HEK293 (cell line): Measurements from ENCODE around the gene TAS2R39.

ENCODE experiments used
- CTCF ChIP-seq: fragments of 450-650 bp; formaldehyde crosslinking; IDR thresholded peaks from 2 replicates; pipeline ENCODE4 v1.5.1; 2016; ENCODE audit warnings: missing biosample characterization, missing genetic modification characterization
- KLF7 ChIP-seq: fragments of 450-650 bp; formaldehyde crosslinking; IDR thresholded peaks from 2 replicates; pipeline ENCODE4 v1.5.1; 2016; ENCODE audit warnings: missing biosample characterization, missing genetic modification characterization, borderline replicate concordance
- PRDM4 ChIP-seq: fragments of 450-650 bp; formaldehyde crosslinking; IDR thresholded peaks from 2 replicates; pipeline ENCODE4 v1.5.1; 2017; ENCODE audit warnings: missing biosample characterization, missing genetic modification characterization
- ZBTB20 ChIP-seq: fragments of 450-650 bp; formaldehyde crosslinking; IDR thresholded peaks from 2 replicates; pipeline ENCODE4 v1.5.1; 2016; ENCODE audit warnings: missing biosample characterization, missing genetic modification characterization
- ZNF341 ChIP-seq: fragments of 450-650 bp; formaldehyde crosslinking; IDR thresholded peaks from 2 replicates; pipeline ENCODE4; 2016; ENCODE audit warnings: low read depth, missing biosample characterization, missing genetic modification characterization
- ZNF350 ChIP-seq: fragments of 450-650 bp; formaldehyde crosslinking; IDR thresholded peaks from 2 replicates; pipeline ENCODE4 v1.5.0; 2017; ENCODE audit warnings: missing biosample characterization, mild to moderate bottlenecking, missing genetic modification characterization

GRCh38 chr7:143148651-143149050 is 34.6 kb upstream of the TAS2R39 start:
- TF ChIP-seq PRDM4 (tag by site-specific recombination) (no peak), KLF7 (no peak), ZNF350 (no peak), ZNF341 (tag by site-specific recombination) (no peak), CTCF (tag by site-specific recombination) (no peak), ZBTB20 (tag by site-specific recombination) (no peak)
